Loucy (cell line): ENCODE results near the gene BRK1.
A peak's percentile ranks its signal among the peaks of the same experiment; 100 is the strongest.
"Not testable (repeated sequence)": the region's sequence is repeated elsewhere in the genome, so short reads cannot be mapped to it uniquely, and the experiment has no call there.

Source experiments
- H2AFZ ChIP-seq: fragments of 200-600 bp; sonication (generic); 2 replicates; pipeline ENCODE4 v1.6.0; 2016; ENCODE audit warnings: antibody characterized with exemption, mild to moderate bottlenecking, low read length, moderate library complexity
- H3F3A ChIP-seq: fragments of 200-600 bp; 2 replicates; pipeline ENCODE4 v1.6.0; 2016; ENCODE audit warnings: antibody characterized with exemption, low read depth, mild to moderate bottlenecking
- H3K27me3 ChIP-seq: fragments of 200-600 bp; sonication (generic); 2 replicates; pipeline ENCODE4 v1.6.1; 2014; ENCODE audit warnings: low read length, mild to moderate bottlenecking; ENCODE audit not compliant: insufficient read depth, poor library complexity, severe bottlenecking
- H3K36me3 ChIP-seq: fragments of 200-600 bp; sonication (generic); 2 replicates; pipeline ENCODE4 v1.6.1; 2016; ENCODE audit warnings: low read length; ENCODE audit not compliant: insufficient read depth
- H3K4me1 ChIP-seq: fragments of 200-600 bp; sonication (generic); 2 replicates; pipeline ENCODE4 v1.5.1; 2014; ENCODE audit warnings: low read length, mild to moderate bottlenecking; ENCODE audit not compliant: insufficient read depth, poor library complexity, severe bottlenecking
- H3K4me2 ChIP-seq: fragments of 200-600 bp; sonication (generic); 2 replicates; pipeline ENCODE4 v1.6.0; 2014; ENCODE audit warnings: antibody characterized with exemption, low read length, low read depth, mild to moderate bottlenecking; ENCODE audit not compliant: poor library complexity, severe bottlenecking
- H3K4me3 ChIP-seq: fragments of 200-600 bp; sonication (generic); 2 replicates; pipeline ENCODE4 v1.5.1; 2014; ENCODE audit warnings: low read length, mild to moderate bottlenecking, mixed read lengths; ENCODE audit not compliant: poor library complexity, severe bottlenecking
- H3K79me2 ChIP-seq: fragments of 200-600 bp; sonication (generic); 2 replicates; pipeline ENCODE4 v1.6.1; 2014; ENCODE audit warnings: low read length; ENCODE audit not compliant: insufficient read depth
- H3K9ac ChIP-seq: fragments of 200-600 bp; sonication (generic); 2 replicates; pipeline ENCODE4 v1.6.0; 2014; ENCODE audit warnings: mild to moderate bottlenecking, low read depth, low read length, moderate library complexity; ENCODE audit not compliant: poor library complexity, severe bottlenecking
- H3K9me2 ChIP-seq: fragments of 200-600 bp; sonication (generic); replicated peaks from 2 replicates; pipeline ENCODE4 v1.6.1; 2016; ENCODE audit warnings: low read depth, low read length, mixed read lengths
- H3K9me3 ChIP-seq: fragments of 200-600 bp; sonication (generic); 2 replicates; pipeline ENCODE4 v1.6.1; 2014; ENCODE audit warnings: mild to moderate bottlenecking, antibody characterized with exemption, low read length, low read depth; ENCODE audit not compliant: insufficient read depth
- H4K20me1 ChIP-seq: fragments of 200-600 bp; sonication (generic); 2 replicates; pipeline ENCODE4 v1.6.0; 2014; ENCODE audit warnings: antibody characterized with exemption, low read length, mild to moderate bottlenecking; ENCODE audit not compliant: insufficient read depth, poor library complexity, severe bottlenecking
- CTCF ChIP-seq: fragments of 200-600 bp; sonication (generic); conservative IDR thresholded peaks from 2 replicates; pipeline ENCODE4 v1.5.1; 2014; ENCODE audit warnings: mild to moderate bottlenecking, antibody characterized with exemption, low read length
- EZH2phosphoT487 ChIP-seq: fragments of 200-600 bp; IDR thresholded peaks from 2 replicates; pipeline ENCODE4 v1.6.1; 2018; ENCODE audit warnings: antibody characterized with exemption, mild to moderate bottlenecking, moderate library complexity, borderline replicate concordance

BRK1 gene

DNA sequence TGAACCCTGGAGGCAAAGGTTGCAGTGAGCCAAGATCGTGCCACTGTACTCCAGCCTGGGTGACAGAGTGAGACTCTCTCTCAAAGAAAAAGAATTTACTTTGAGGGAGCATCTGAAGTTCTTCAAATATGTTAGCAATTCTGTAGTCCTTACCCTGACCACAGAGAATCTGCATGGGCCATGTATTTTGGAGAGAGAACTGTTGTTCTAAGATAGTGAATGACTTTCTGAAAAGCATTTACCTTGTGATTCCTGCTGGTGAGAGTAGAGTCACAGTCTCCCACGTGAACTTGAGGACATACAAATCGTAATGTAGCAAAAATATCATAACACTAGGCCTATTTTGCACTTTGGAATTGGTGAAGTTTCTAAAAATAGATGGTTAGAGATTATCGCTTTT, 3.9 kb downstream of the BRK1 start:
- Histone ChIP-seq H3K79me2 (peaks cover 82% of the 10 kb centered on the region), H3K4me2 (peak overlapping the region; percentile 96), H3K9ac (peak overlapping the region; percentile 40), H2AFZ (no peak overlapping the region), H3K27me3 (no peaks in the 10 kb centered on the region), H3K9me2 (no peaks in the 10 kb centered on the region), H3K4me3 (peak overlapping the region; percentile 98), H3K4me1 (peaks cover 35% of the 10 kb centered on the region), H4K20me1 (peaks cover 41% of the 10 kb centered on the region), H3F3A (no peaks in the 10 kb centered on the region), H3K36me3 (no peaks in the 10 kb centered on the region; the same call in 1 of the 2 replicates), H3K9me3 (no peaks in the 10 kb centered on the region)
- TF ChIP-seq CTCF (no peak), EZH2phosphoT487 (no peak)

DNA sequence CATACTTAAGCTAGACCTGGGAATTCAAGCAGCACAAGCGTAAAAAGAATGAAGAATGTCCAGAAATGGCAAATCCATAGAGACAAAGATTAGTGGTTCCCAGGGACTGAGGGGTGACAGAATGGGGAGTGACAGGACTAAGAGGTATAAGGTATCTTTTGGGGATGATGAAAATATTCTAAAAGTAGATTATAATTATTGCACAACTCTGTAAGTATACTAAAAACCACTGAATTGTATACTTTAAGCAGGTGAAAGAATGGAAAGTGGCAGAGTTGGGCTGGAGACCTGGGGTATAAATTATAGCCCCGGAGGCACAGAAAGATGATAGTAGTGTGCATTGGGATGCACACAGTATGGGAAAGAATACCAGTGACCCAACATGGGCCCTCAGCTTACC, 5.6 kb downstream of the BRK1 start:
- Histone ChIP-seq H3F3A (no peaks in the 10 kb centered on the region), H3K79me2 (peaks cover 78% of the 10 kb centered on the region), H4K20me1 (peaks cover 39% of the 10 kb centered on the region), H3K4me2 (peak overlapping the region; percentile 96), H3K27me3 (no peaks in the 10 kb centered on the region), H3K9ac (no peak overlapping the region), H3K4me3 (no peak overlapping the region), H3K4me1 (peaks cover 35% of the 10 kb centered on the region), H3K9me2 (no peaks in the 10 kb centered on the region), H2AFZ (no peak overlapping the region), H3K9me3 (no peaks in the 10 kb centered on the region), H3K36me3 (peaks cover 8% of the 10 kb centered on the region; the same call in 1 of the 2 replicates)
- TF ChIP-seq CTCF (no peak), EZH2phosphoT487 (no peak)

- H3K9me2 ChIP-seq, result no peaks in the 10 kb centered on the region
- peaks cover 24% of the 10 kb centered on the region; the same call in 1 of the 2 replicates for H3K36me3 ChIP-seq
- H3K4me3 ChIP-seq, result no peak overlapping the region
- no peaks in the 10 kb centered on the region for H3K27me3 ChIP-seq
- no peaks in the 10 kb centered on the region for H3F3A ChIP-seq
- peaks cover 18% of the 10 kb centered on the region for H3K4me1 ChIP-seq
- H3K79me2 ChIP-seq, result peaks cover 61% of the 10 kb centered on the region
- no peak overlapping the region for H2AFZ ChIP-seq
- no peaks in the 10 kb centered on the region for H3K9me3 ChIP-seq
- no peak overlapping the region for H3K9ac ChIP-seq
- H4K20me1 ChIP-seq, result peaks cover 22% of the 10 kb centered on the region
- TF ChIP-seq CTCF (no peak), EZH2phosphoT487 (no peak)
- no peak overlapping the region for H3K4me2 ChIP-seq
Observed at GRCh38 chr3:10122724-10123123, 7.2 kb downstream of the BRK1 start.

DNA sequence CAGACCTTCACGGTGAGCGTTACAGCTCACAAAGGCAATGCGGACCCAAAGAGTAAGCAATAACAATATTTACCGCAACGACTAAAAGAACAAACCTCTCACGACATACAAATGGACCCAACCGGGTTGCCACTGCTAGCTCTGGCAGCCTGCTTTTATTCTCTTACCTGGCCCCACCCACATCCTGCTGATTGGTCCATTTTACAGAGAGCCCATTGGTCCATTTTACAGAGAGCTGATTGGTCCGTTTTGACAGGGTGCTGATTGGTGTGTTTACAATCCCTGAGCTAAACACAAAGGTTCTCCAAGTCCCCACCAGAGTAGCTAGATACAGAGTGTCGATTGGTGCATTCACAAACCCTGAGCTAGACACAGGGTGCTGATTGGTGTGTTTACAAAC, 20.4 kb downstream of the BRK1 start:
- H2AFZ ChIP-seq, H3K4me2 ChIP-seq, H3K4me3 ChIP-seq, H3F3A ChIP-seq, H3K79me2 ChIP-seq, H3K9me2 ChIP-seq, H3K36me3 ChIP-seq, H3K27me3 ChIP-seq, H3K9ac ChIP-seq, H4K20me1 ChIP-seq, H3K9me3 ChIP-seq: not testable (repeated sequence)
- peaks cover 11% of the 10 kb centered on the region for H3K4me1 ChIP-seq
